Activated naive CD8-positive, alpha-beta T cell treated with anti-CD3 and anti-CD28 coated beads for 36 hours (primary cell): ENCODE data around the gene SHBG. TPM values are rescaled to one million over a fixed set of nuclear protein-coding genes. Genes with fewer than 3 reads are reported as not detected.
"Not testable (repeated sequence)": the region's sequence is repeated elsewhere in the genome, so short reads cannot be mapped to it uniquely, and the experiment has no call there.

Experiments
- DNase-seq: peaks from one replicate; pipeline ENCODE4 v3.0.0; 2021
- H3K27ac Mint-ChIP-seq: one replicate; pipeline ENCODE4 v1.8.0; 2022; ENCODE audit warnings: mild to moderate bottlenecking, moderate library complexity, mixed read lengths
- H3K27me3 Mint-ChIP-seq: one replicate; pipeline ENCODE4 v1.8.0; 2022; ENCODE audit warnings: mild to moderate bottlenecking, mixed read lengths
- H3K36me3 Mint-ChIP-seq: one replicate; pipeline ENCODE4 v1.8.0; 2021; ENCODE audit warnings: mild to moderate bottlenecking, mixed read lengths
- H3K4me1 Mint-ChIP-seq: one replicate; pipeline ENCODE4 v1.8.0; 2021; ENCODE audit warnings: mixed read lengths
- H3K4me3 Mint-ChIP-seq: one replicate; pipeline ENCODE4 v1.8.0; 2022; ENCODE audit warnings: mild to moderate bottlenecking, moderate library complexity, mixed read lengths
- H3K9me3 Mint-ChIP-seq: one replicate; pipeline ENCODE4 v1.8.0; 2022; ENCODE audit warnings: mixed read lengths
- total RNA-seq, 2 experiments: library from RNA; stranded (reverse); gene quantifications; one replicate each; pipeline ENCODE4 v1.2.3, GENCODE V29; 2021

The SHBG gene
- total RNA-seq, 2 experiments from 2014 or later = not detected

DNA sequence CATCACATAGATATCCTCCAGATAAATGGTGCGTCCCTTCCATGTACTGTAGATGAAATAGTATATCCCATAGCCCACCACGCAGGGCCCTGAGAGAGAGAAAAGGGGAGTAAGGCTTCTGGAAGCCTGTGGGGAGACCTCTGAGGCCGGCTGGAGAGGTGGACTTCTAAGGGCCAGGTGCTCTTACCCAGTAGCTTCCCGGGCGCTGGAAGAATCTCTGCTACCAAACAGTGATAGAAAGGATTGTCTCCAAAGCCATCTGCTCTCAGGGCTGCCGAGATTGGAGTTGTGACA lies 3.0 kb upstream of the SHBG start:
- H3K27ac Mint-ChIP-seq = no peak overlapping the region
- no peaks in the 10 kb centered on the region for H3K9me3 Mint-ChIP-seq
- H3K27me3 Mint-ChIP-seq = no peaks in the 10 kb centered on the region
- H3K4me3 Mint-ChIP-seq = peak overlapping the region; percentile 92
- no peak for DNase-seq
- H3K36me3 Mint-ChIP-seq = no peaks in the 10 kb centered on the region
- peaks cover 13% of the 10 kb centered on the region for H3K4me1 Mint-ChIP-seq

DNA sequence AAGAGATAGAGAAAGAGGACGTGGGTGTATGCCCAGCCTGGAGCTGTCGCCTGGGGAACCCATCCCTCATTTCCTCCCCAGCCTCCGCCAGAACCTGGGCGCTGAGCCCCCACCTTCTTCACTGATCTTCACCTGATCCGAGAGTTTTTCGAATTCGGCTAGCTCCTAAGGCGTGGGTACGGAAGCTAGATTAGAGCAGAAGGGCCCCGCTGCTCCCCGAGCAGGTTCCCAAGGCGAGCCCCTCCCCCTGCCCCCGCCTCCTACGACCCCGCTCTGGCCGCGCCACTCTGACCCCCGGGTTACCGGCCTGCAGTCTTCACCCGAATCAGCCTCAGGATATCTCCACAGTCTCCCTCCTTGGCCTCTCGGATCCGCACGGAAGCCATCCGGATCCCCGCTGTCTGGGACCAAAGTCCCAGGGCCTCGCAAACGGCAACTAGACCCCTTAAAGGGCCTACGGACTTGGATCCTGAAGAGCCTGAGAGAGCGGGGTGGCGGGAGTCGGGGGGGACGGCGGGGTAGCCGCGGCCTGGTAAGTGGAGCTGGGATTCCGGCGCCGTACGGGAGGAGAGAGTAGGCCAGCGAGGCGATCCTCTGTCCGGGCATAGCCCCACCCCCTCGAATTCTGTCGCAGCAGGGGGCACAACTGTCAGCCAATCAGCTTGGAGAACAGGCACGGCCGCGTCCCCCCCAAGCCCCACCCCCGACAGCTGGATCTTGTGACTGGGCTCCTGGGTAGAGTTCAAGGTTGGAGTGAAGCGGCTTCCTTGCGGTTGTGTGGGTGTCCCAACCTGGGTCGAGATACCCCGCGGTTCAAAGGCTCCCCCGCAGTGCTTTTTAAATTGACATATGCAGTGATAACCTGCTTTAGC lies 2.4 kb upstream of the SHBG start, which contains the start of gene SAT2:
TSS of gene SAT2 (minus strand) at position 572 of the 872 bp plus-strand sequence. CDS start at position 386, 186 bp downstream.
- peak within 1 kb of the TSS; percentile 58 for H3K27ac Mint-ChIP-seq
- H3K9me3 Mint-ChIP-seq = no peaks in the 10 kb centered on the region

DNA sequence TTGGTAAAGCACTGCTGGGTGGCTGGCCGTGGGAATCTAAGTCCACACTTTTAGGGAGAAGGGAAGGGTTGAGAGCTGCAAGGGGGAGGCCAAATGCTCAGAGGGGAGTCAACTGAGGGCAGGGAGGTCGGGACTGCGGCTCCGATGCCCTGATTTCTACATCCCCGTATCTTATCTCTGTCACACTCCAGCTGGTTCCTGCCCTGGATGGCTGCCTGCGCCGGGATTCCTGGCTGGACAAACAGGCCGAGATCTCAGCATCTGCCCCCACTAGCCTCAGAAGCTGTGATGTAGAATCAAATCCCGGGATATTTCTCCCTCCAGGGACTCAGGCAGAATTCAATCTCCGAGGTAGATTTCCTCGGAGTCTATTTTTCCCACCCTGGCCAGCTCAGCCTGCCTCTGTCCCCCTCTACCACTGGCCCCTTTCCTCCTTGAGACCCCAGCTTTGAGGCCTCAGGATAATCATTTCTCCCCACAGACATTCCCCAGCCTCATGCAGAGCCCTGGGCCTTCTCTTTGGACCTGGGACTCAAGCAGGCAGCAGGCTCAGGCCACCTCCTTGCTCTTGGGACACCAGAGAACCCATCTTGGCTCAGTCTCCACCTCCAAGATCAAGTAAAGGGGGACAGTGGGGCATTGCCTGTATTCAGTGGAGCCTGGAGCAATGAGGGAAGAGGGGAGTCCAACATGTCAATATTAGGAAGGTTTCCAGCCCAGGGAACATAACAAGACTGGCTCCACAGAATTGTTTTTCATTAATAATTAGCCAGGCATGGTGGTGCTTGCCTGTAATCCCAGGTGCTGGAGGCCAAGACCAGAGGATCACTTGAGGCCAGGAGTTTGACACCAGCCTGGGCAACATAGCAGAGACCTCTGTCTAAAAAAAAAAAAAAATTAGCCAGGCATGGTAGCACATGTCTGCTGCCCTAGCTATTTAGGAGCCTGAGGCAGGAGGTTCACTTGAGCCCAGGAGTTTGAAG lies 1.8 kb downstream of the SHBG start:
- Mint-ChIP-seq H3K36me3 (no peaks in the 10 kb centered on the region), H3K27ac (no peak overlapping the region), H3K4me3 (no peak overlapping the region), H3K27me3 (no peaks in the 10 kb centered on the region), H3K9me3 (no peaks in the 10 kb centered on the region), H3K4me1 (peaks cover 7% of the 10 kb centered on the region)
- no peak for DNase-seq

More for the DNA sequence above, 2.4 kb upstream of the SHBG start, which contains the start of gene SAT2:
- DNase-seq = peak; percentile 83
- Mint-ChIP-seq H3K4me3 (peak within 1 kb of the TSS; percentile 92), H3K36me3 (no peaks in the 10 kb centered on the region), H3K4me1 (peaks cover 13% of the 10 kb centered on the region), H3K27me3 (no peaks in the 10 kb centered on the region)

- Mint-ChIP-seq H3K27me3 (no peaks in the 10 kb centered on the region), H3K36me3 (no peaks in the 10 kb centered on the region), H3K4me1 (peaks cover 2% of the 10 kb centered on the region), H3K27ac (no peak overlapping the region), H3K4me3 (no peak overlapping the region), H3K9me3 (no peaks in the 10 kb centered on the region)
- DNase-seq = no peak
Observed at GRCh38 chr17:7632492-7632894, 2.6 kb downstream of the SHBG start.

DNA sequence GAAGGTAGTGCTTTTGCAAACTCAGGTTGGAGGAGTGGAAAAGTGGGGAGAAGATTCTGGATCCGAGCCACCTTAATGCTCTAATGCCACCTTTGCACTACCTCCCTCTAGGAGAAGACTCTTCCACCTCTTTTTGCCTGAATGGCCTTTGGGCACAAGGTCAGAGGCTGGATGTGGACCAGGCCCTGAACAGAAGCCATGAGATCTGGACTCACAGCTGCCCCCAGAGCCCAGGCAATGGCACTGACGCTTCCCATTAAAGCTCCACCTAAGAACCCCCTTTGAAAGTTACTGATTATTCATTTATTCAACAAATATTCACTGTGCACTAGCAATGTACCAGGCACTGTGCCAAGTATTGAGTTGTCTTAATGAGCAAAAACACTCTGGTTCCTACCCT lies 3.2 kb downstream of the SHBG start:
- no peak for DNase-seq
- H3K27me3 Mint-ChIP-seq = no peaks in the 10 kb centered on the region
- H3K9me3 Mint-ChIP-seq = no peaks in the 10 kb centered on the region
- H3K27ac Mint-ChIP-seq = no peak overlapping the region
- no peaks in the 10 kb centered on the region for H3K36me3 Mint-ChIP-seq
- no peak overlapping the region for H3K4me3 Mint-ChIP-seq
- no peaks in the 10 kb centered on the region for H3K4me1 Mint-ChIP-seq

DNA sequence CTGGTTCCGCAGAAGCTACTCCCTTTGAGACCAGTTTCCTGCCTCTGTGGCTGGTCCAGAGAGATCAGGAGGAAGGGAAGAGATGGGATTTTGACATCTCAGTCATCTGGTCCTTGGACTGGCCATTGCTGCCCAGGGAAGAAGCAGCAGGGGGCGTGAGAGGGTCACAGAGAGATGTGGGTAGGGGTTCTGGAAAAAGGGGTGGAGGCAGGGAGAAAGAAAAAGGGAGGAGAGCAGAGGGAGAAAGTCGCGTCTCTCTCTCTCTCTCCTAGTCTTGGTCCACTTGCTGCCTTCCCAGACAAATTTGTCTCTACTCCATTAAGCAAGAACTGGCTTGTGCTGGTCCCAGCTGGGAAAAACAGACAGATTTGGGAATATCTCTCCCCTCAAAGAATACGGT lies 4.4 kb downstream of the SHBG start:
- H3K27ac Mint-ChIP-seq = no peak overlapping the region
- no peaks in the 10 kb centered on the region for H3K9me3 Mint-ChIP-seq
- no peaks in the 10 kb centered on the region for H3K4me1 Mint-ChIP-seq
- no peaks in the 10 kb centered on the region for H3K36me3 Mint-ChIP-seq
- no peaks in the 10 kb centered on the region for H3K27me3 Mint-ChIP-seq
- DNase-seq = no peak
- H3K4me3 Mint-ChIP-seq = no peak overlapping the region

DNA sequence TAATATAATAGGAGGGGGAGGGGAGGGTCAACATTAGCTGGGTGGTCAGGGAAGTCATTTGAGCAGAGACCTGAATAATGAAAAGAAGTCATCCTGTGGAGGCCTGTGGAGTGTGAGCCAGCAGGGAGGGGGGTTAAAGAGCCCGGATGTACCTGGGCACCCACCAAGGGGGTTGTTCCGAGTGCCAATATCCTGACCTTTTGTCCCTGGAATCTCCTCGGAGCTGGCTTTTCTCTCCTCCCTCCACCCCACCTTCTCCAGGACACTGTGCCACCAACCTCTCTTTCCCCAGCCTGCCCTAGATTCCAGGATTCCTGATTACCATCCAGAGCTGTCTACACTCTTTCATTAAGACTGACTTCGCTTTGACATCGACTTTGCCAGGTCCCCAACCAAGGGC lies 6.2 kb downstream of the SHBG start:
- no peaks in the 10 kb centered on the region for H3K4me1 Mint-ChIP-seq
- H3K27ac Mint-ChIP-seq = no peak overlapping the region
- no peak for DNase-seq
- no peaks in the 10 kb centered on the region for H3K9me3 Mint-ChIP-seq
- H3K36me3 Mint-ChIP-seq = no peaks in the 10 kb centered on the region
- H3K4me3 Mint-ChIP-seq = no peak overlapping the region
- H3K27me3 Mint-ChIP-seq = no peaks in the 10 kb centered on the region

DNA sequence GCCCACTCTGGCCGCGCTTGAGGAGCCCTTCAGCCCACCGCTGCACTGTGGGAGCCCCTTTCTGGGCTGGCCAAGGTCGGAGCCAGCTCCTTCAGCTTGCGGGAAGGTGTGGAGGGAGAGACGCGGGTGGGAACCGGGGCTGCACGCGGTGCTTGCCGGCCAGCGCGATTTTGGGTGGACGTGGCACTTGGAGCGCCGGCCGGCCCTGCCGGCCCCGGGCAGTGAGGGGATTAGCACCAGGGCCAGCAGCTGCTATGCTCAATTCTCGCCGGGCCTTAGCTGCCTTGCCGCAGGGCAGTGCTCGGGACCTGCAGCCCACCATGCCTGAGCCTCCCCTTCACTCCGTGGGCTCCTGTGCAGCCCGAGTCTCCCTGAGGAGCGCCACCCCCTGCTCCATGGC lies 10.8 kb downstream of the SHBG start:
- no peaks in the 10 kb centered on the region for H3K27me3 Mint-ChIP-seq
- H3K4me1 Mint-ChIP-seq = peaks cover 4% of the 10 kb centered on the region
- no peak overlapping the region for H3K4me3 Mint-ChIP-seq
- no peak for DNase-seq
- no peak overlapping the region for H3K27ac Mint-ChIP-seq
- H3K36me3 Mint-ChIP-seq = no peaks in the 10 kb centered on the region
- no peaks in the 10 kb centered on the region for H3K9me3 Mint-ChIP-seq

DNA sequence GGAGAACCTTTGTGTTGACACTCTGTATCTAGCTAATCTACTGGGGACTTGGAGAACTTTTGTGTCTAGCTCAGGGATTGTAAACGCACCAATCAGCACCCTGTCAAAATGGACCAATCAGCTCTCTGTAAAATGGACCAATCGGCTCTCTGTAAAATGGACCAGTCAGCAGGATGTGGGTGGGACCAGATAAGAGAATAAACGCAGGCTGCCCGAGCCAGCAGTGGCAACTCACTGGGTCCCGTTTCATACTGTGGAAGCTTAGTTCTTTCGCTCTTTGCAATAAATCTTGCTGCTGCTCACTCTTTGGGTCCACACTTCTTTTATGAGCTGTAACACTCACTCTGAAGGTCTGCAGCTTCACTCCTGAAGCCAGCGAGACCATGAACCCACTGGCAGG lies 11.7 kb downstream of the SHBG start:
- not testable (repeated sequence) for H3K27ac Mint-ChIP-seq, H3K36me3 Mint-ChIP-seq, H3K4me3 Mint-ChIP-seq, DNase-seq, H3K9me3 Mint-ChIP-seq, H3K27me3 Mint-ChIP-seq, H3K4me1 Mint-ChIP-seq

DNA sequence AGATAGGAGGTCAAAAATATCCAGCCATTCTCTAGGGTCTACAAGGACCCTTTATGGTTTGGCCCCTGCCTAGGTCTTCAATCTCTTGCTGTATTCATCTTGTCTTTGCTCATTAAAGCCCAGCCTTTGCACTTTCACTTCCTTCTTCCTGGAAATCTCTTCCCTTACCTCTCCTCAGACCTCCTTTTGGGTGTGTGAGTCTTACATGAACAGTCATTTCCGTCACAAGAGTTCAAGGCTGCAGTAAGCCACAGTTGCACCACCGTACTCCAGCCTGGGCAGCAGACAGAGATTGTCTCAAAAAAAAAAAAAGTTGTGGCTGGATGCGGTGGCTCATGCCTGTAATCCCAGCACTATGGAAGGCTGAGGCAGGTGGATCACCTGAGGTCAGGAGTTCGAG lies 14.8 kb downstream of the SHBG start:
- H3K9me3 Mint-ChIP-seq = no peaks in the 10 kb centered on the region
- H3K27me3 Mint-ChIP-seq = peaks cover 9% of the 10 kb centered on the region
- H3K4me3 Mint-ChIP-seq = no peak overlapping the region
- H3K27ac Mint-ChIP-seq = no peak overlapping the region
- no peaks in the 10 kb centered on the region for H3K36me3 Mint-ChIP-seq
- no peak for DNase-seq
- peaks cover 4% of the 10 kb centered on the region for H3K4me1 Mint-ChIP-seq

GRCh38 chr17:7646457-7646856 lies 16.5 kb downstream of the SHBG start:
- H3K36me3 Mint-ChIP-seq = no peaks in the 10 kb centered on the region
- no peak overlapping the region for H3K4me3 Mint-ChIP-seq
- no peaks in the 10 kb centered on the region for H3K9me3 Mint-ChIP-seq
- H3K27me3 Mint-ChIP-seq = peaks cover 23% of the 10 kb centered on the region
- DNase-seq = no peak
- H3K27ac Mint-ChIP-seq = no peak overlapping the region
- peaks cover 17% of the 10 kb centered on the region for H3K4me1 Mint-ChIP-seq

- Mint-ChIP-seq H3K36me3 (no peaks in the 10 kb centered on the region), H3K9me3 (no peaks in the 10 kb centered on the region), H3K27ac (no peak overlapping the region), H3K4me1 (peaks cover 17% of the 10 kb centered on the region), H3K27me3 (peaks cover 26% of the 10 kb centered on the region), H3K4me3 (no peak overlapping the region)
- DNase-seq = no peak
Observed at GRCh38 chr17:7647018-7647417, 17.1 kb downstream of the SHBG start.

- Mint-ChIP-seq H3K4me1 (peaks cover 13% of the 10 kb centered on the region), H3K27me3 (peaks cover 31% of the 10 kb centered on the region), H3K36me3 (no peaks in the 10 kb centered on the region), H3K27ac (peak within 1 kb of the TSS; percentile 2), H3K4me3 (peak within 1 kb of the TSS; percentile 80), H3K9me3 (no peaks in the 10 kb centered on the region)
- peak; percentile 71 for DNase-seq
Observed at GRCh38 chr17:7650509-7651096, 20.7 kb downstream of the SHBG start, which contains the start of gene ATP1B2. ATP1B2 (plus strand) TSS chr17:7650926; CDS start chr17:7651519, 593 bp downstream.

- no peak for DNase-seq
- Mint-ChIP-seq H3K4me3 (peak overlapping the region; percentile 75), H3K36me3 (no peaks in the 10 kb centered on the region), H3K27me3 (peaks cover 31% of the 10 kb centered on the region), H3K4me1 (peaks cover 13% of the 10 kb centered on the region), H3K9me3 (no peaks in the 10 kb centered on the region), H3K27ac (no peak overlapping the region)
Observed at GRCh38 chr17:7651097-7651664, 21.2 kb downstream of the SHBG start.
